ENCODE data around the gene DNAJC22. TPM values are rescaled to one million over a fixed set of nuclear protein-coding genes. Genes with fewer than 3 reads are reported as not detected.
A peak's percentile ranks its signal among the peaks of the same experiment; 100 is the strongest.

DNAJC22 gene
- total RNA-seq, 2 experiments from 2014 or later = 0.16 to 0.76 TPM

- no peaks in the 10 kb centered on the region for H3K36me3 ChIP-seq (ENCODE audit: insufficient read depth, low read length)
- no TSS peak for BruUV-seq (replicated peaks)
- peak overlapping the region; percentile 54 for H3K4me2 ChIP-seq (ENCODE audit: low read length)
- H3K27ac ChIP-seq (ENCODE audit: low read depth, low read length, poor library complexity, severe bottlenecking) = no peak overlapping the region
- CTCF ChIA-PET (ENCODE audit: unreplicated experiment) = no interaction called here
- H3K9me2 ChIP-seq (ENCODE audit: insufficient read depth, low read length) = no peaks in the 10 kb centered on the region
- H3K9me3 ChIP-seq (ENCODE audit: low read length) = no peaks in the 10 kb centered on the region
- H2AFZ ChIP-seq (ENCODE audit: low read length) = no peak overlapping the region
- no peaks in the 10 kb centered on the region for H4K20me1 ChIP-seq (ENCODE audit: insufficient read depth, low read length)
- H3K4me3 ChIP-seq (ENCODE audit: low read depth, low read length, poor library complexity, severe bottlenecking) = peak overlapping the region; percentile 13
- peaks cover 55% of the 10 kb centered on the region for H3K4me1 ChIP-seq (ENCODE audit: insufficient read depth, low read length, poor library complexity, severe bottlenecking)
- no peak for TF ChIP-seq EZH2phosphoT487 (IDR thresholded peaks at IDR 0.05; ENCODE audit: borderline replicate concordance, low read depth, low read length)
- TF ChIP-seq CTCF (conservative IDR thresholded peaks at IDR 0.05; ENCODE audit: low read length) = no peak
- intact Hi-C loops (cut with micrococcal nuclease; ENCODE audit: unreplicated experiment) = loop anchor here (5.0 kb wide), 1 partner anchor 157 kb away; the partner anchor contains the start of gene TUBA1A
- no peaks in the 10 kb centered on the region for H3K79me2 ChIP-seq (ENCODE audit: insufficient read depth, low read depth, low read length)
- DNase-seq (ENCODE audit: low spot score) = no peak
- POLR2A ChIA-PET = interaction anchor here (0.7 kb wide), 1 partner anchor 41 kb away, joined by 3 read pairs; no protein-coding TSS in a partner anchor
Measured at GRCh38 chr12:49344486-49345050, 2.1 kb upstream of the DNAJC22 start.

- no TSS peak for BruUV-seq (replicated peaks)
- Histone ChIP-seq H3K79me2 (ENCODE audit: insufficient read depth, low read depth, low read length) (no peaks in the 10 kb centered on the region), H3K27ac (ENCODE audit: low read depth, low read length, poor library complexity, severe bottlenecking) (no peak overlapping the region), H3K9me2 (ENCODE audit: insufficient read depth, low read length) (no peaks in the 10 kb centered on the region), H3K4me3 (ENCODE audit: low read depth, low read length, poor library complexity, severe bottlenecking) (peak overlapping the region; percentile 63), H3K4me2 (ENCODE audit: low read length) (peak overlapping the region; percentile 88), H3K9me3 (ENCODE audit: low read length) (no peaks in the 10 kb centered on the region), H4K20me1 (ENCODE audit: insufficient read depth, low read length) (no peaks in the 10 kb centered on the region), H3K36me3 (ENCODE audit: insufficient read depth, low read length) (no peaks in the 10 kb centered on the region), H2AFZ (ENCODE audit: low read length) (peak overlapping the region; percentile 58; the same call in 1 of the 2 replicates), H3K4me1 (ENCODE audit: insufficient read depth, low read length, poor library complexity, severe bottlenecking) (peaks cover 55% of the 10 kb centered on the region)
- POLR2A ChIA-PET = no interaction called here
- intact Hi-C loops (cut with micrococcal nuclease; ENCODE audit: unreplicated experiment) = loop anchor here (5.0 kb wide), 1 partner anchor 158 kb away; the partner anchor contains the start of gene TUBA1A
- DNase-seq (ENCODE audit: low spot score) = peak; percentile 79
- CTCF ChIA-PET (ENCODE audit: unreplicated experiment) = no interaction called here
- no peak for TF ChIP-seq CTCF (conservative IDR thresholded peaks at IDR 0.05; ENCODE audit: low read length)
- no peak for TF ChIP-seq EZH2phosphoT487 (IDR thresholded peaks at IDR 0.05; ENCODE audit: borderline replicate concordance, low read depth, low read length)
Measured at GRCh38 chr12:49345051-49345824, 1.4 kb upstream of the DNAJC22 start.
